Upper lobe of left lung (tissue), 4 donors: ENCODE data around the gene RPS17.

ENCODE experiments used
- EP300 ChIP-seq, 4 donors: sonication (generic); formaldehyde crosslinking; IDR thresholded peaks; one replicate each; pipeline ENCODE4 v1.5.1; 2017; ENCODE audit warnings: antibody characterized with exemption in 4 of 4, control low read depth in 2 of 4
- POLR2A ChIP-seq, 4 donors: fragments of 450-650 bp; IDR thresholded peaks; one replicate each; pipeline ENCODE4 v1.5.1; 2016 to 2017; ENCODE audit warnings: antibody characterized with exemption in 4 of 4, mild to moderate bottlenecking in 2 of 4
- TF ChIP-seq, protein P1 (sequence below), 6 experiments: fragments of 450-650 bp in 4 of 6; fragments of 200-600 bp in 2 of 6; sonication (generic) in 2 of 6; IDR thresholded peaks; one replicate each; pipeline ENCODE4 v1.5.1; 2016 to 2019; ENCODE audit warnings: antibody characterized with exemption in 6 of 6

GRCh38 chr15:82549199-82549665, 9.0 kb upstream of the RPS17 start:
- TF ChIP-seq, protein P1, sequence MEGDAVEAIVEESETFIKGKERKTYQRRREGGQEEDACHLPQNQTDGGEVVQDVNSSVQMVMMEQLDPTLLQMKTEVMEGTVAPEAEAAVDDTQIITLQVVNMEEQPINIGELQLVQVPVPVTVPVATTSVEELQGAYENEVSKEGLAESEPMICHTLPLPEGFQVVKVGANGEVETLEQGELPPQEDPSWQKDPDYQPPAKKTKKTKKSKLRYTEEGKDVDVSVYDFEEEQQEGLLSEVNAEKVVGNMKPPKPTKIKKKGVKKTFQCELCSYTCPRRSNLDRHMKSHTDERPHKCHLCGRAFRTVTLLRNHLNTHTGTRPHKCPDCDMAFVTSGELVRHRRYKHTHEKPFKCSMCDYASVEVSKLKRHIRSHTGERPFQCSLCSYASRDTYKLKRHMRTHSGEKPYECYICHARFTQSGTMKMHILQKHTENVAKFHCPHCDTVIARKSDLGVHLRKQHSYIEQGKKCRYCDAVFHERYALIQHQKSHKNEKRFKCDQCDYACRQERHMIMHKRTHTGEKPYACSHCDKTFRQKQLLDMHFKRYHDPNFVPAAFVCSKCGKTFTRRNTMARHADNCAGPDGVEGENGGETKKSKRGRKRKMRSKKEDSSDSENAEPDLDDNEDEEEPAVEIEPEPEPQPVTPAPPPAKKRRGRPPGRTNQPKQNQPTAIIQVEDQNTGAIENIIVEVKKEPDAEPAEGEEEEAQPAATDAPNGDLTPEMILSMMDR (IDR thresholded peaks at IDR 0.05), result no peak
- TF ChIP-seq EP300 (IDR thresholded peaks at IDR 0.05) (no peak), POLR2A (IDR thresholded peaks at IDR 0.05) (no peak)
